ENCODE data around the gene ELOF1. TPM values are rescaled to one million over a fixed set of nuclear protein-coding genes. Genes with fewer than 3 reads are reported as not detected.
A peak's percentile ranks its signal among the peaks of the same experiment; 100 is the strongest.
"Not testable (repeated sequence)": the region's sequence is repeated elsewhere in the genome, so short reads cannot be mapped to it uniquely, and the experiment has no call there.

Gene ELOF1
- total RNA-seq = 10 to 100 TPM; 24.4 to 67.6 (median 48.7) TPM
- 100 to 1,000 TPM in 2 of 3 donors, 10 to 100 TPM in 1; 60.7 to 127 (median 119) TPM for polyA plus RNA-seq
- long read RNA-seq, donor 1, transcript ELOF1-201 (4 exons, 1,019 nt) = major isoform, 10 of 16 reads
- long read RNA-seq, donor 1, partial matches to known transcripts = 6 of 16 reads
- long read RNA-seq, donor 1, other reads (novel, unspliced or antisense) = 0 of 16 reads
- long read RNA-seq, donor 2, transcript ELOF1-201 (4 exons, 1,019 nt) = major isoform, 17 of 17 reads
- long read RNA-seq, donor 2, partial matches to known transcripts = 0 of 17 reads
- long read RNA-seq, donor 2, other reads (novel, unspliced or antisense) = 0 of 17 reads
- long read RNA-seq, donor 3, transcript ELOF1-201 (4 exons, 1,019 nt) = major isoform, 12 of 13 reads
- long read RNA-seq, donor 3, partial matches to known transcripts = 0 of 13 reads
- long read RNA-seq, donor 3, other reads (novel, unspliced or antisense) = 0 of 13 reads
- long read RNA-seq, donor 4, transcript ELOF1-201 (4 exons, 1,019 nt) = major isoform, 20 of 28 reads
- long read RNA-seq, donor 4, partial matches to known transcripts = 3 of 28 reads
- long read RNA-seq, donor 4, other reads (novel, unspliced or antisense) = 5 of 28 reads
- long read RNA-seq, donor 5, transcript ELOF1-201 (4 exons, 1,019 nt) = major isoform, 43 of 64 reads
- long read RNA-seq, donor 5, partial matches to known transcripts = 14 of 64 reads
- long read RNA-seq, donor 5, other reads (novel, unspliced or antisense) = 7 of 64 reads
- long read RNA-seq, donor 6, transcript ELOF1-201 (4 exons, 1,019 nt) = major isoform, 15 of 28 reads
- long read RNA-seq, donor 6, partial matches to known transcripts = 4 of 28 reads
- long read RNA-seq, donor 6, other reads (novel, unspliced or antisense) = 9 of 28 reads
- long read RNA-seq, donor 7, transcript ELOF1-201 (4 exons, 1,019 nt) = major isoform, 12 of 12 reads
- long read RNA-seq, donor 7, partial matches to known transcripts = 0 of 12 reads
- long read RNA-seq, donor 7, other reads (novel, unspliced or antisense) = 0 of 12 reads
- long read RNA-seq, donor 8, transcript ELOF1-201 (4 exons, 1,019 nt) = major isoform, 24 of 29 reads
- long read RNA-seq, donor 8, partial matches to known transcripts = 5 of 29 reads
- long read RNA-seq, donor 8, other reads (novel, unspliced or antisense) = 0 of 29 reads
- long read RNA-seq, donor 9, transcript ELOF1-201 (4 exons, 1,019 nt) = major isoform, 11 of 16 reads
- long read RNA-seq, donor 9, partial matches to known transcripts = 5 of 16 reads
- long read RNA-seq, donor 9, other reads (novel, unspliced or antisense) = 0 of 16 reads
- long read RNA-seq, donor 10, transcript ELOF1-201 (4 exons, 1,019 nt) = major isoform, 7 of 7 reads
- long read RNA-seq, donor 10, partial matches to known transcripts = 0 of 7 reads
- long read RNA-seq, donor 10, other reads (novel, unspliced or antisense) = 0 of 7 reads

DNA sequence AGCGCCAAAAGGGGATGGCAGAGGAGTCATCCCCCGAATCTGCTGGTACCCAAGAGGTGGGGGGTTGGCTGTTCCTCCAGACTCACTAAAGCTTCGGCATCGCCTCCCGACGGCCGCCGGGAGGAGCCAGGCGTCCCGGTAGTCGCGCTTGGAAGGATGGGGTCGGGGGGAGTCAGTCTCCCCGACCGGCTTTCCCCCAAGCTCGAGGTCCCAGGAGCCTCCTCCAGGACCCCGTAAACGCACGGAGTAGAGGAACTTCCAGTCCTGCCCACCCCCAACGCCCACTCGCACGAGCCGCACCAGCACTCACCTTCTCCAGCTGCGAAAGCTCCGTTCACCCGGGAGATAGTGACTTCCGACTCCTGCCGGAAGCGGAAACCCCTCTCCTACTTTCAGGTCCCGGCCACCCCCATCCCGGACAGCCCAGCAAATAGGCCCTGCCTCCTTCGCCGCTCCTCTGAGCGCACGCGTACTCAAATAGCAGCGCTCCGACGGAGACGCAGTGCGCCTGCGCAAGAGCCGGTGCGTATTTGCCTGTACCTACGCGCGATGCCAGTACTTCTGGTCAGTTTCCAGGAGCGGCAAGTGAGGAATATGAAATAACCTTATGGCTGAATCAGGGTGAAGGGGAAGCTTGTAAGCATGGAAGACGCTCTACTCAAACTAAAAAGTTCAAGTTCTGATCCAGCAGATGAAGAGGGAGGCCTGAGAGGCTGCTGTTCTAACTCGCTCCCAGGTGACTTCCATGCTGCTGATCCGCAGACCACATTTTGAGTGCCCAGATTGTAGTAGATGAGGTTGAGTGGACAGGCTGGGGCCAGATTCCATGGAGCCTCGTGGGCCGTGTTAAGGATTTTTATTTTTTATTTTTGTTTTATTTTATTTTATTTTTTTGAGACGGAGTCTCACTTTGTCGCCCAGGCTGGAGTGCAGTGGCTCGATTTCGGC lies at the start of gene ELOF1:
Gene ELOF1 (minus strand): TSS at position 350 of the 948 bp plus-strand sequence. CDS start 4,883 bp downstream, outside the sequence.
- peak; percentile 98 to 99 (median 99) for DNase-seq
- 3 to 6% (median 5%) methylated on average over 28 to 57 of the region's 57 CpGs for WGBS, 4 donors

DNA sequence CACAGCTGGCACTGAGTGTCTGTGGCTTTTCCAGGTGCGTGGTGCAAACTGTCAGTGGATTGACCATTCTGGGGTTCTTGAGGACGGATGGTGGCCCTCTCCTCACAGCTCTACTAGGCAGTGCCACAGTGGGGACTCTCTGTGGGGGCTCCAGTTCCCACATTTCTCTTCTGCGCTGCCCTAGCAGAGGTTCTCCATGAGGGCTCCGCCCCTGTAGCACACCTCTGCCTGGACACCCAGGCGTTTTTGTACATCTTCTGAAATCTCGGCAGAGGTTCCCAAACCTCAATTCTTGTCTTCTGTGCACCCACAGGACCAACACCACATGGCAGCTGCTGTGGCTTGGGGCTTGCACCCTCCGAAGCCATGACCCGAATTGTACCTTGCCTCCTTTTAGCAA lies 47.5 kb upstream of the ELOF1 start:
- no peak for DNase-seq
- no peaks in the 10 kb centered on the region for H3K9me3 ChIP-seq (replicated peaks in 1 of 3)
- H3K36me3 ChIP-seq (replicated peaks in 1 of 2) = no peaks in the 10 kb centered on the region
- TF ChIP-seq, protein P1, sequence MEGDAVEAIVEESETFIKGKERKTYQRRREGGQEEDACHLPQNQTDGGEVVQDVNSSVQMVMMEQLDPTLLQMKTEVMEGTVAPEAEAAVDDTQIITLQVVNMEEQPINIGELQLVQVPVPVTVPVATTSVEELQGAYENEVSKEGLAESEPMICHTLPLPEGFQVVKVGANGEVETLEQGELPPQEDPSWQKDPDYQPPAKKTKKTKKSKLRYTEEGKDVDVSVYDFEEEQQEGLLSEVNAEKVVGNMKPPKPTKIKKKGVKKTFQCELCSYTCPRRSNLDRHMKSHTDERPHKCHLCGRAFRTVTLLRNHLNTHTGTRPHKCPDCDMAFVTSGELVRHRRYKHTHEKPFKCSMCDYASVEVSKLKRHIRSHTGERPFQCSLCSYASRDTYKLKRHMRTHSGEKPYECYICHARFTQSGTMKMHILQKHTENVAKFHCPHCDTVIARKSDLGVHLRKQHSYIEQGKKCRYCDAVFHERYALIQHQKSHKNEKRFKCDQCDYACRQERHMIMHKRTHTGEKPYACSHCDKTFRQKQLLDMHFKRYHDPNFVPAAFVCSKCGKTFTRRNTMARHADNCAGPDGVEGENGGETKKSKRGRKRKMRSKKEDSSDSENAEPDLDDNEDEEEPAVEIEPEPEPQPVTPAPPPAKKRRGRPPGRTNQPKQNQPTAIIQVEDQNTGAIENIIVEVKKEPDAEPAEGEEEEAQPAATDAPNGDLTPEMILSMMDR (IDR thresholded peaks at IDR 0.05) = no peak
- TF ChIP-seq POLR2A (IDR thresholded peaks at IDR 0.05) = no peak
- 90 to 99% (median 98%) methylated on average over 2 to 8 of the region's 8 CpGs for WGBS, 4 donors
- H3K27me3 ChIP-seq = no peaks in the 10 kb centered on the region
- H3K27ac ChIP-seq = no peak overlapping the region
- H3K4me3 ChIP-seq = no peak overlapping the region
- intact Hi-C loops (cut with DNase I) = no loop called here
- peaks cover 5 to 6% of the 10 kb centered on the region in 2 donors for H3K4me1 ChIP-seq (replicated peaks in 1 of 2)

More for the DNA sequence above, at the start of gene ELOF1:
- intact Hi-C loops (cut with DNase I) = no loop called here
- TF ChIP-seq POLR2A (IDR thresholded peaks at IDR 0.05) = peak; percentile 18 to 81
- TF ChIP-seq, protein P1 (IDR thresholded peaks at IDR 0.05) = peak in 5 of 6 experiments; percentile 12 to 41 (median 24)
- peaks cover 0 to 3% of the 10 kb centered on the region in 2 donors for H3K36me3 ChIP-seq (replicated peaks in 1 of 2)
- H3K4me1 ChIP-seq (replicated peaks in 1 of 2) = peaks cover 14 to 32% of the 10 kb centered on the region in 2 donors
- H3K27me3 ChIP-seq = no peaks in the 10 kb centered on the region
- peak within 1 kb of the TSS; percentile 54 to 93 (median 75) for H3K27ac ChIP-seq
- H3K4me3 ChIP-seq = peak within 1 kb of the TSS; percentile 32 to 77 (median 52)
- no peaks in the 10 kb centered on the region for H3K9me3 ChIP-seq (replicated peaks in 1 of 3)

DNA sequence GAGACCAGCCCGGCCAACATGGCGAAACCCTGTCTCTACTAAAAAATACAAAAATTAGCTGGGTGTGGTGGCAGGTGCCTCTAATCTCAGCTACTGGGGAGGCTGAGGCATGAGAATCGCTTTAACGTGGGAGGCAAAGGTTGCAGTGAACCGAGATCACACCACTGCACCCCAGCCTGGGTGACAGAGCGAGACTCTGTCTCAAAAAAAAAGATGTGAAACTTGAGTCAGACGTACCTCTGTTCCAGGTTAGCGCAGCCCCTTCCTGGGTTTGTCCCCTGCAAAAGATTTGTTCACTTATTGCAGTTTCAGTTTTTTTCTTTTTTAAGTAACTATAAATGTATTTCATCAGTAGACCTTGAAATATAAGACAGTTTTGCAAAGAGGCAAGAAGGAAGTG lies 40.7 kb upstream of the ELOF1 start:
- H3K9me3 ChIP-seq (replicated peaks in 1 of 3); H3K27me3 ChIP-seq; H3K27ac ChIP-seq; H3K36me3 ChIP-seq (replicated peaks in 1 of 2); H3K4me3 ChIP-seq; intact Hi-C loops (cut with DNase I); DNase-seq: not testable (repeated sequence)
- H3K4me1 ChIP-seq (replicated peaks in 1 of 2) = peaks cover 12 to 19% of the 10 kb centered on the region in 2 donors
- 89 to 98% (median 94%) methylated on average over 6 to 8 of the region's 8 CpGs for whole genome bisulfite sequencing, 4 donors
